SU-DHL-6 (cell line): ENCODE measurements around the gene GID4.
A peak's percentile ranks its signal among the peaks of the same experiment; 100 is the strongest.

ENCODE experiments used
- H2AFZ ChIP-seq: fragments of 200-600 bp; sonication (generic); 2 replicates; pipeline ENCODE4 v1.6.1; 2014; ENCODE audit warnings: low read depth, mild to moderate bottlenecking, moderate library complexity, mixed read lengths, antibody characterized with exemption, low read length; ENCODE audit not compliant: severe bottlenecking
- H3F3A ChIP-seq: fragments of 200-600 bp; shearing (Covaris generic); 2 replicates; pipeline ENCODE4 v1.6.0; 2016; ENCODE audit warnings: antibody characterized with exemption, mild to moderate bottlenecking; ENCODE audit not compliant: insufficient read depth
- H3K27ac ChIP-seq: fragments of 200-600 bp; sonication (generic); 2 replicates; pipeline ENCODE4 v1.5.1; 2016; ENCODE audit warnings: low read depth, mild to moderate bottlenecking, low read length, moderate library complexity, mixed read lengths
- H3K27me3 ChIP-seq: fragments of 200-600 bp; sonication (generic), shearing (Covaris generic); 2 replicates; pipeline ENCODE4 v1.6.0; 2014; ENCODE audit warnings: mild to moderate bottlenecking, low read length
- H3K36me3 ChIP-seq: fragments of 200-600 bp; sonication (generic); 2 replicates; pipeline ENCODE4 v1.6.1; 2014; ENCODE audit warnings: mild to moderate bottlenecking, low read length, mixed read lengths
- H3K4me2 ChIP-seq: fragments of 300-600, 200-600 bp; shearing (Covaris generic), sonication (generic); 2 replicates; pipeline ENCODE4 v1.6.0; 2014; ENCODE audit warnings: low read length, low read depth, mild to moderate bottlenecking; ENCODE audit not compliant: poor library complexity, severe bottlenecking
- H3K4me3 ChIP-seq: fragments of 200-600 bp; sonication (generic); 2 replicates; pipeline ENCODE4 v1.5.1; 2014; ENCODE audit warnings: antibody characterized with exemption, low read length, mild to moderate bottlenecking, mixed read lengths; ENCODE audit not compliant: insufficient read depth, poor library complexity, severe bottlenecking
- H3K79me2 ChIP-seq: fragments of 200-600 bp; sonication (generic); 2 replicates; pipeline ENCODE4 v1.6.1; 2014; ENCODE audit warnings: mild to moderate bottlenecking, low read length, moderate library complexity; ENCODE audit not compliant: insufficient read depth
- H3K9ac ChIP-seq: fragments of 200-600 bp; sonication (generic); 2 replicates; pipeline ENCODE4 v1.7.0; 2014; ENCODE audit warnings: mild to moderate bottlenecking, low read length
- H3K9me2 ChIP-seq: fragments of 200-600 bp; sonication (generic); replicated peaks from 2 replicates; pipeline ENCODE4 v1.6.1; 2014; ENCODE audit warnings: low read length; ENCODE audit not compliant: insufficient read depth
- H3K9me3 ChIP-seq: fragments of 200-600 bp; sonication (generic); 2 replicates; pipeline ENCODE4 v1.6.1; 2014; ENCODE audit warnings: low read length, mixed read lengths; ENCODE audit not compliant: insufficient read depth
- H4K20me1 ChIP-seq: fragments of 200-600 bp; sonication (generic); 2 replicates; pipeline ENCODE4 v1.6.1; 2014; ENCODE audit warnings: low read depth, mild to moderate bottlenecking, antibody characterized with exemption, low read length, moderate library complexity, mixed read lengths
- EZH2phosphoT487 ChIP-seq: fragments of 200-600 bp; sonication (generic), shearing (Covaris generic); conservative IDR thresholded peaks from 2 replicates; pipeline ENCODE4 v1.6.1; 2018; ENCODE audit warnings: mild to moderate bottlenecking, antibody characterized with exemption, low read length, moderate library complexity, mixed read lengths
- TF ChIP-seq, protein P1 (sequence below): fragments of 200-600 bp; sonication (generic); IDR thresholded peaks from one replicate; pipeline ENCODE4 v1.5.1; 2017; ENCODE audit warnings: antibody characterized with exemption, mild to moderate bottlenecking, low read length, moderate library complexity; ENCODE audit not compliant: insufficient read depth, poor library complexity, severe bottlenecking

The GID4 gene

GRCh38 chr17:18089613-18090012, 50.4 kb downstream of the GID4 start:
- H3K4me3 ChIP-seq = no peak overlapping the region
- peaks cover 27% of the 10 kb centered on the region for H3K79me2 ChIP-seq
- H3K9me2 ChIP-seq = no peaks in the 10 kb centered on the region
- 0 out of 2 replicates have a peak, but pooled peaks cover 3% of the 10 kb centered on the region for H3K36me3 ChIP-seq
- peak overlapping the region; percentile 73 for H3K4me2 ChIP-seq
- H4K20me1 ChIP-seq = no peaks in the 10 kb centered on the region
- no peaks in the 10 kb centered on the region for H3K27me3 ChIP-seq
- TF ChIP-seq, protein P1, sequence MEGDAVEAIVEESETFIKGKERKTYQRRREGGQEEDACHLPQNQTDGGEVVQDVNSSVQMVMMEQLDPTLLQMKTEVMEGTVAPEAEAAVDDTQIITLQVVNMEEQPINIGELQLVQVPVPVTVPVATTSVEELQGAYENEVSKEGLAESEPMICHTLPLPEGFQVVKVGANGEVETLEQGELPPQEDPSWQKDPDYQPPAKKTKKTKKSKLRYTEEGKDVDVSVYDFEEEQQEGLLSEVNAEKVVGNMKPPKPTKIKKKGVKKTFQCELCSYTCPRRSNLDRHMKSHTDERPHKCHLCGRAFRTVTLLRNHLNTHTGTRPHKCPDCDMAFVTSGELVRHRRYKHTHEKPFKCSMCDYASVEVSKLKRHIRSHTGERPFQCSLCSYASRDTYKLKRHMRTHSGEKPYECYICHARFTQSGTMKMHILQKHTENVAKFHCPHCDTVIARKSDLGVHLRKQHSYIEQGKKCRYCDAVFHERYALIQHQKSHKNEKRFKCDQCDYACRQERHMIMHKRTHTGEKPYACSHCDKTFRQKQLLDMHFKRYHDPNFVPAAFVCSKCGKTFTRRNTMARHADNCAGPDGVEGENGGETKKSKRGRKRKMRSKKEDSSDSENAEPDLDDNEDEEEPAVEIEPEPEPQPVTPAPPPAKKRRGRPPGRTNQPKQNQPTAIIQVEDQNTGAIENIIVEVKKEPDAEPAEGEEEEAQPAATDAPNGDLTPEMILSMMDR = no peak
- TF ChIP-seq EZH2phosphoT487 = no peak
- H3K27ac ChIP-seq = no peak overlapping the region
- no peaks in the 10 kb centered on the region for H3F3A ChIP-seq
- no peaks in the 10 kb centered on the region for H3K9me3 ChIP-seq
- H3K9ac ChIP-seq = no peak overlapping the region
- H2AFZ ChIP-seq = no peak overlapping the region

DNA sequence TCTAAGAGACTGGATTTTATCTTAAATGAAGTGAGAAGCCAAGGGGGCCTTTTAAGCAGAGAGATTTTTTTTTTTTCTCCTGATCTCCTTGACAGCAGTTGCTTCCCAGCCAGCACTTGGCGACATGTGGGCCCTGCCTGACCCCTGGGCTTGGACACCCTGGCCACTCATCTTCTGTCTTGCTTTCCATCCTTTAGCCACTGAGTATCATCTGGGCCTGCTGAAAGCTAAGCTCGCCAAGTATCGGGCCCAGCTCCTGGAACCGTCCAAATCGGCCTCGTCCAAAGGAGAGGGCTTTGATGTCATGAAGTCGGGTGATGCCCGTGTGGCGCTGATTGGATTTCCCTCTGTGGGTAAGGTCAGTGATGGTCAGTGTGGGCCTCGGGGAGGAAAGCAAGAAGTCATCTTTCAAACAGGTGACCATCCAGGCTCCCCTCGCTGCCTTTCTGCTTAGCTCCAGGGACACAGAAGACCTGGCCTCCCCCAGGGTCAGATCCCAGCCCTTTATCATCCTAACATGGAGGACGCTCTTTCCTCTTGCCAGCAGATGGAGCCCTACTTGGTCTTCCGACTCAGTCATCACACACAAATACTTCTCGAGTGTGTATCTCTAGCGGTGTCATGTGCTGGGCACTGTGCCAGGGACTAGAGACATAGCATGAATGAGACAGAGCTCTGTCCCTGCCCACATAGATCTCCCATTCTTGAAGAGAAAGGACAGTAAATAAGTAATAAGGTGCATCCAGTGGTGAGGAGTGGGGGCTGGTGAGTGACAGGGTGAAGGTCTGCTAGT, 54.6 kb downstream of the GID4 start:
- no peak overlapping the region for H2AFZ ChIP-seq
- no peak overlapping the region for H3K27ac ChIP-seq
- no peak for TF ChIP-seq EZH2phosphoT487
- TF ChIP-seq, protein P1 = no peak
- H3K9me2 ChIP-seq = no peaks in the 10 kb centered on the region
- peaks cover 20% of the 10 kb centered on the region for H3K79me2 ChIP-seq
- no peaks in the 10 kb centered on the region for H4K20me1 ChIP-seq
- H3F3A ChIP-seq = no peaks in the 10 kb centered on the region
- no peaks in the 10 kb centered on the region for H3K27me3 ChIP-seq
- no peak overlapping the region for H3K4me2 ChIP-seq
- H3K9me3 ChIP-seq = no peaks in the 10 kb centered on the region
- H3K9ac ChIP-seq = no peak overlapping the region
- 0 out of 2 replicates have a peak, but pooled peaks cover 3% of the 10 kb centered on the region for H3K36me3 ChIP-seq
- H3K4me3 ChIP-seq = no peak overlapping the region

DNA sequence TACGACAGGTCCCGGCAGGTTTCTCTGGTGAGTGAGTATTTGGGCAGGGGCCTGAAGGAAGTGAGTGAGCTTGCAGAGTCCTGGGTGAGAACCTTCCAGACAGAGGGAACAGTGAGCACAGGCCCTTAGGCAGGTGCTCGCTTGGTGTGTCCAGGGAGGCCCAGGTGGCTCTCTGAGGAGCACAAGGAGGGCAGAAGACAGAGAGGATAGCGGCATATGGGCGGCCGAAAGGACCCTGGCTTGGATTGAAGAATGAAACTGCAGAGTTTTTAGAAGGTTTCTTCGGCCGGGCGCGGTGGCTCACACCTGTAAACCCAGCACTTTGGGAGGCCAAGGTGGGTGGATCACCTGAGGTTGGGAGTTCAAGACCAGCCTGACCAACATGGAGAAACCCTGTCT, 55.2 kb downstream of the GID4 start:
- TF ChIP-seq, protein P1 = no peak
- TF ChIP-seq EZH2phosphoT487 = no peak
- no peak overlapping the region for H3K4me3 ChIP-seq
- 0 out of 2 replicates have a peak, but pooled peaks cover 3% of the 10 kb centered on the region for H3K36me3 ChIP-seq
- H3K4me2 ChIP-seq = no peak overlapping the region
- no peaks in the 10 kb centered on the region for H3F3A ChIP-seq
- H3K79me2 ChIP-seq = peaks cover 14% of the 10 kb centered on the region
- H3K9me2 ChIP-seq = no peaks in the 10 kb centered on the region
- H3K27ac ChIP-seq = no peak overlapping the region
- no peak overlapping the region for H2AFZ ChIP-seq
- H3K9me3 ChIP-seq = no peaks in the 10 kb centered on the region
- H3K27me3 ChIP-seq = no peaks in the 10 kb centered on the region
- no peaks in the 10 kb centered on the region for H4K20me1 ChIP-seq
- H3K9ac ChIP-seq = no peak overlapping the region
